Kidney (tissue), 14 donors: ENCODE measurements around the gene AGO3. TPM values are rescaled to one million over a fixed set of nuclear protein-coding genes. Genes with fewer than 3 reads are reported as not detected.

Experiments used
- DNase-seq, 5 donors: peaks; one replicate each; pipeline ENCODE4 v3.0.0-alpha.2; 2013 to 2020
- FAIRE-seq: peaks from 2 replicates; lab custom pipeline; 2012; peaks lifted over from hg19 to GRCh38; lab: Jason Lieb, UNC
- H3K27ac ChIP-seq, 2 donors: one replicate each; pipeline ENCODE4 v1.7.0; 2013; ENCODE audit warnings: low read depth in 2 of 2, low read length in 2 of 2, inconsistent platforms in 1 of 2
- H3K27me3 ChIP-seq: one replicate; pipeline ENCODE4 v1.7.1; 2013; ENCODE audit warnings: low read length, inconsistent platforms; ENCODE audit not compliant: control insufficient read depth, insufficient read depth
- H3K36me3 ChIP-seq, 3 donors: one replicate each; pipeline versions ENCODE4 v1.7.0 to v1.7.1; 2013; ENCODE audit warnings: low read length in 3 of 3, control low read depth in 1 of 3, inconsistent platforms in 1 of 3; ENCODE audit not compliant: insufficient read depth in 3 of 3, control insufficient read depth in 2 of 3
- H3K4me1 ChIP-seq, 3 donors: one replicate each; pipeline versions ENCODE4 v1.7.0 to v1.7.1; 2013; ENCODE audit warnings: low read length in 3 of 3, inconsistent platforms in 1 of 3, low read depth in 1 of 3; ENCODE audit not compliant: control insufficient read depth in 2 of 3, insufficient read depth in 2 of 3
- H3K4me3 ChIP-seq, 3 donors: one replicate each; pipeline versions ENCODE4 v1.7.0 to v1.8.1; 2013; ENCODE audit warnings: low read length in 3 of 3, control low read depth in 1 of 3, inconsistent platforms in 1 of 3
- H3K9ac ChIP-seq, 3 donors: one replicate each; pipeline versions ENCODE4 v1.7.0 to v1.7.1; 2013; ENCODE audit warnings: low read length in 3 of 3, control low read depth in 1 of 3, inconsistent platforms in 1 of 3
- H3K9me3 ChIP-seq, 3 donors: one replicate each; pipeline versions ENCODE4 v1.7.0 to v1.7.1; 2013; ENCODE audit warnings: low read length in 3 of 3, control low read depth in 1 of 3, inconsistent platforms in 1 of 3; ENCODE audit not compliant: control insufficient read depth in 2 of 3, insufficient read depth in 1 of 3
- CTCF ChIP-seq: IDR thresholded peaks from 3 replicates; pipeline ENCODE4 v1.5.1; 2012; ENCODE audit warnings: mild to moderate bottlenecking, moderate library complexity, borderline replicate concordance; ENCODE audit not compliant: insufficient read depth; ENCODE audit errors: extremely low read depth
- intact Hi-C: fragments of 100-400 bp; cut with DNase I; formaldehyde crosslinking; loops from one replicate; pipeline ENCODE4 v1.11.1; 2022
- polyA plus RNA-seq: library from polyadenylated mRNA; stranded (reverse); fragments of 350-450 nt; fragmentation: Illumina TruSeq; extraction: RNeasy Lipid Tissue Mini Kit (QIAGEN cat#74804); gene quantifications from one replicate; pipeline ENCODE4 v1.2.3, GENCODE V29; 2014; ENCODE audit warnings: low read depth, low replicate concordance; ENCODE audit not compliant: insufficient read depth
- total RNA-seq: library from RNA; stranded (reverse); fragmentation: NEBNext Ultra II Directional; extraction: Animal tissue kit (Norgen Biotek cat#: 25700); gene quantifications from one replicate; pipeline ENCODE4 v1.2.1, GENCODE V29; 2021
- donor health status: control.
- donor health status: control.
- donor health status: control.
- donor health status: control.
- donor health status: control.
- donor health status: DM: yes; HTN: yes; CAD: no.
- donor health status: Normal renal cell carcinoma (clear cell type).

AGO3 gene
- total and polyA plus RNA-seq, 2 donors from 2014 or later, result 2.8 to 28.2 TPM

- TF ChIP-seq CTCF, result no peak
- Histone ChIP-seq H3K4me1 (peaks cover 0 to 18% (median 2%) of the 10 kb centered on the region in 3 donors), H3K9me3 (no peaks in the 10 kb centered on the region), H3K9ac (no peak overlapping the region), H3K27ac (no peak overlapping the region), H3K27me3 (no peaks in the 10 kb centered on the region), H3K36me3 (peaks cover 6 to 34% (median 15%) of the 10 kb centered on the region in 3 donors), H3K4me3 (no peak overlapping the region)
- no peak for DNase-seq
- intact Hi-C loops, result no loop called here
- no peak for FAIRE-seq
Observed at GRCh38 chr1:36092798-36093185, 161.9 kb downstream of the AGO3 start.

GRCh38 chr1:36093226-36093625 is 162.3 kb downstream of the AGO3 start:
- H3K4me3 ChIP-seq, result no peak overlapping the region
- no peak for FAIRE-seq
- TF ChIP-seq CTCF, result no peak
- DNase-seq, result no peak
- H3K9me3 ChIP-seq, result no peaks in the 10 kb centered on the region
- peaks cover 6 to 34% (median 15%) of the 10 kb centered on the region in 3 donors for H3K36me3 ChIP-seq
- H3K27ac ChIP-seq, result no peak overlapping the region
- intact Hi-C loops, result no loop called here
- H3K4me1 ChIP-seq, result peaks cover 0 to 16% (median 2%) of the 10 kb centered on the region in 3 donors
- H3K27me3 ChIP-seq, result no peaks in the 10 kb centered on the region
- no peak overlapping the region for H3K9ac ChIP-seq

- H3K9ac ChIP-seq, result no peak overlapping the region
- TF ChIP-seq CTCF, result no peak
- H3K4me1 ChIP-seq, result peaks cover 0 to 14% (median 2%) of the 10 kb centered on the region in 3 donors
- H3K9me3 ChIP-seq, result no peaks in the 10 kb centered on the region
- no peaks in the 10 kb centered on the region for H3K27me3 ChIP-seq
- intact Hi-C loops, result no loop called here
- no peak for DNase-seq
- H3K27ac ChIP-seq, result no peak overlapping the region
- H3K36me3 ChIP-seq, result peaks cover 6 to 34% (median 15%) of the 10 kb centered on the region in 3 donors
- no peak for FAIRE-seq
- no peak overlapping the region for H3K4me3 ChIP-seq
Observed at GRCh38 chr1:36093929-36094328, 163.0 kb downstream of the AGO3 start.

GRCh38 chr1:36094621-36095061 is 163.7 kb downstream of the AGO3 start:
- Histone ChIP-seq H3K36me3 (peaks cover 6 to 34% (median 15%) of the 10 kb centered on the region in 3 donors), H3K4me3 (no peak overlapping the region), H3K27ac (peak overlapping the region; percentile 27 to 32), H3K9ac (no peak overlapping the region), H3K9me3 (no peaks in the 10 kb centered on the region), H3K27me3 (no peaks in the 10 kb centered on the region), H3K4me1 (peaks cover 0 to 10% (median 1%) of the 10 kb centered on the region in 3 donors)
- intact Hi-C loops, result no loop called here
- peak in 1 of 5 donors; percentile 30 for DNase-seq
- FAIRE-seq, result no peak
- TF ChIP-seq CTCF, result no peak
